ENCODE data around the gene GSK3B. TPM values are rescaled to one million over a fixed set of nuclear protein-coding genes. Genes with fewer than 3 reads are reported as not detected.

Gene GSK3B
- total and polyA plus RNA-seq, 2 experiments from 2014 or later, result 29.0 to 45.3 TPM

DNA sequence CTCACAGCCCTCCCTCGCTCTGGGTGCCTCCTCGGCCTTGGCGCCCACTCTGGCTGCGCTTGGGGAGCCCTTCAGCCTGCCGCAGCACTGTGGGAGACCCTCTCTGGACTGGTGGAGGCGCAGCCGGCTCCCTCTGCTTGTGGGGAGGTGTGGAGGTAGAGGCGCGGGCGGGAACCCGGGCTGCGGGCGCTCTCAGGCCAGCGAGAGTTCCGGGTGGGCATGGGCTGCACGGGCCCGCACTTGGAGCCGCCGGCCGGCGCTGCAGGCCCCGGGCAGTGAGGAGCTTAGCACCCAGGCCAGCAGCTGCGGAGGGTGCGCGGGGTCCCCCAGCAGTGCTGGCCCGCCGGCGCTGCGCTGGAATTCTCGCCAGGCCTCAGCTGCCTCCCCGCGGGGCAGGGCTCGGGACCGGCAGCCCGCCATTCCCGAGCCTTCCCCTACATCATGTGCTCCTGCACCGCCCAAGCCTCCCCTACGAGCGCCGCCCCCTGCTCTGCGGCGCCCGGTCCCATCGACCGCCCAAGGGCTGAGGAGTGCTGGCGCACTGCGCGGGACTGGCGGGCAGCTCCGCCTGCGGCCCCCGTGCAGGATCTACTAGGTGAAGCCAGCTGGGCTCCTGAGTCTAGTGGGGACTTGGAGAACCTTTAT lies 46.0 kb upstream of the GSK3B start (continued):
- TF ChIP-seq, protein P1, sequence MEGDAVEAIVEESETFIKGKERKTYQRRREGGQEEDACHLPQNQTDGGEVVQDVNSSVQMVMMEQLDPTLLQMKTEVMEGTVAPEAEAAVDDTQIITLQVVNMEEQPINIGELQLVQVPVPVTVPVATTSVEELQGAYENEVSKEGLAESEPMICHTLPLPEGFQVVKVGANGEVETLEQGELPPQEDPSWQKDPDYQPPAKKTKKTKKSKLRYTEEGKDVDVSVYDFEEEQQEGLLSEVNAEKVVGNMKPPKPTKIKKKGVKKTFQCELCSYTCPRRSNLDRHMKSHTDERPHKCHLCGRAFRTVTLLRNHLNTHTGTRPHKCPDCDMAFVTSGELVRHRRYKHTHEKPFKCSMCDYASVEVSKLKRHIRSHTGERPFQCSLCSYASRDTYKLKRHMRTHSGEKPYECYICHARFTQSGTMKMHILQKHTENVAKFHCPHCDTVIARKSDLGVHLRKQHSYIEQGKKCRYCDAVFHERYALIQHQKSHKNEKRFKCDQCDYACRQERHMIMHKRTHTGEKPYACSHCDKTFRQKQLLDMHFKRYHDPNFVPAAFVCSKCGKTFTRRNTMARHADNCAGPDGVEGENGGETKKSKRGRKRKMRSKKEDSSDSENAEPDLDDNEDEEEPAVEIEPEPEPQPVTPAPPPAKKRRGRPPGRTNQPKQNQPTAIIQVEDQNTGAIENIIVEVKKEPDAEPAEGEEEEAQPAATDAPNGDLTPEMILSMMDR (conservative IDR thresholded peaks at IDR 0.05; ENCODE audit: low read depth in 2 of 2), result no peak

DNA sequence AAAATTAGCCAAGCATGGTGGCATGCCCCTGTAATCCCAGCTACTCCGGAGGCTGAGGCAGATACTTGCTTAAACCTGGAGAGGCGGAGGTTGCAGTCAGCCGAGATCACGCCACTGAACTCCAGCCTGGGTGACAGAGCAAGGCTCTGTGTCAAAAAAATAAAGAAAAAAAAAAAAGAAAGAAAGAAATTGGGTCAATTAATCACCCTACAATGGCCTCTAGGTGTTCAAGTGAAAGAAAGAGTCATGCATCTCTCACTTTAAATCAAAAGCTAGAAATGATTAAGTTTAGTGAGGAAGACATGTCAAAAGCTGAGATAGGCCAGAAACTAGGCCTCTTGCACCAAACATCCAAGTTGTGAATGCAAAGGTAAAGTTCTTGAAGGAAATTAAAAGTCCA lies 44.9 kb upstream of the GSK3B start:
- Mint-ChIP-seq H3K27ac (no peak overlapping the region), H3K4me1 (peaks cover 1% of the 10 kb centered on the region; the same call in 2 of the 3 replicates), H3K27me3 (ENCODE audit: insufficient read depth, low read depth, poor library complexity) (no peaks in the 10 kb centered on the region), H3K36me3 (ENCODE audit: low read depth) (no peaks in the 10 kb centered on the region), H3K9me3 (peaks cover 2% of the 10 kb centered on the region; the same call in 1 of the 3 replicates), H3K4me3 (no peak overlapping the region)
- Histone ChIP-seq H3K27me3 (ENCODE audit: insufficient read depth) (no peaks in the 10 kb centered on the region), H3K36me3 (ENCODE audit: insufficient read depth) (no peaks in the 10 kb centered on the region), H3K4me3 (no peak overlapping the region), H3K27ac (ENCODE audit: low read depth) (no peak overlapping the region), H3K4me1 (ENCODE audit: insufficient read depth) (no peaks in the 10 kb centered on the region), H3K4me2 (no peak overlapping the region), H3F3A (replicated peaks; ENCODE audit: low read depth) (no peaks in the 10 kb centered on the region), H4K20me1 (replicated peaks; ENCODE audit: insufficient read depth) (no peaks in the 10 kb centered on the region), H2AFZ (no peak overlapping the region), H3K79me2 (replicated peaks; ENCODE audit: insufficient read depth) (no peaks in the 10 kb centered on the region), H3K9me2 (ENCODE audit: insufficient read depth) (peaks cover 12% of the 10 kb centered on the region; the same call in 1 of the 2 replicates)
- DNase-seq (ENCODE audit: low spot score) (no peak), ATAC-seq (no peak)
- TF ChIP-seq EZH2 (IDR thresholded peaks at IDR 0.05; ENCODE audit: low read depth, unreplicated experiment) (no peak), CREB1 (CRISPR knock-in tag; IDR thresholded peaks at IDR 0.05; ENCODE audit: low read depth) (no peak), JUNB (IDR thresholded peaks at IDR 0.05; ENCODE audit: unreplicated experiment) (no peak), STAT1 (IDR thresholded peaks at IDR 0.05; ENCODE audit: unreplicated experiment) (no peak), POLR2AphosphoS5 (IDR thresholded peaks at IDR 0.05; ENCODE audit: low read depth) (no peak), ZNF114 (CRISPR knock-in tag; IDR thresholded peaks at IDR 0.05) (no peak), ZNF331 (CRISPR knock-in tag; IDR thresholded peaks at IDR 0.05; ENCODE audit: low read depth) (no peak), EZH2phosphoT487 (IDR thresholded peaks at IDR 0.05; ENCODE audit: unreplicated experiment) (no peak), NANOG (IDR thresholded peaks at IDR 0.05; ENCODE audit: borderline replicate concordance) (no peak)
- TF ChIP-seq, protein P2, sequence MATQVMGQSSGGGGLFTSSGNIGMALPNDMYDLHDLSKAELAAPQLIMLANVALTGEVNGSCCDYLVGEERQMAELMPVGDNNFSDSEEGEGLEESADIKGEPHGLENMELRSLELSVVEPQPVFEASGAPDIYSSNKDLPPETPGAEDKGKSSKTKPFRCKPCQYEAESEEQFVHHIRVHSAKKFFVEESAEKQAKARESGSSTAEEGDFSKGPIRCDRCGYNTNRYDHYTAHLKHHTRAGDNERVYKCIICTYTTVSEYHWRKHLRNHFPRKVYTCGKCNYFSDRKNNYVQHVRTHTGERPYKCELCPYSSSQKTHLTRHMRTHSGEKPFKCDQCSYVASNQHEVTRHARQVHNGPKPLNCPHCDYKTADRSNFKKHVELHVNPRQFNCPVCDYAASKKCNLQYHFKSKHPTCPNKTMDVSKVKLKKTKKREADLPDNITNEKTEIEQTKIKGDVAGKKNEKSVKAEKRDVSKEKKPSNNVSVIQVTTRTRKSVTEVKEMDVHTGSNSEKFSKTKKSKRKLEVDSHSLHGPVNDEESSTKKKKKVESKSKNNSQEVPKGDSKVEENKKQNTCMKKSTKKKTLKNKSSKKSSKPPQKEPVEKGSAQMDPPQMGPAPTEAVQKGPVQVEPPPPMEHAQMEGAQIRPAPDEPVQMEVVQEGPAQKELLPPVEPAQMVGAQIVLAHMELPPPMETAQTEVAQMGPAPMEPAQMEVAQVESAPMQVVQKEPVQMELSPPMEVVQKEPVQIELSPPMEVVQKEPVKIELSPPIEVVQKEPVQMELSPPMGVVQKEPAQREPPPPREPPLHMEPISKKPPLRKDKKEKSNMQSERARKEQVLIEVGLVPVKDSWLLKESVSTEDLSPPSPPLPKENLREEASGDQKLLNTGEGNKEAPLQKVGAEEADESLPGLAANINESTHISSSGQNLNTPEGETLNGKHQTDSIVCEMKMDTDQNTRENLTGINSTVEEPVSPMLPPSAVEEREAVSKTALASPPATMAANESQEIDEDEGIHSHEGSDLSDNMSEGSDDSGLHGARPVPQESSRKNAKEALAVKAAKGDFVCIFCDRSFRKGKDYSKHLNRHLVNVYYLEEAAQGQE (IDR thresholded peaks at IDR 0.05; ENCODE audit: unreplicated experiment), result no peak
- TF ChIP-seq, protein P1 (conservative IDR thresholded peaks at IDR 0.05; ENCODE audit: low read depth in 2 of 2), result no peak

All from GM23338 (cell line).